ENCODE data around the gene PAK6. TPM values are rescaled to one million over a fixed set of nuclear protein-coding genes. Genes with fewer than 3 reads are reported as not detected.

The PAK6 gene
- total RNA-seq, 4 donors from 2014 or later = 0.72 to 1.5 TPM; not detected in 2

GRCh38 chr15:40297356-40297755, 58.5 kb downstream of the PAK6 start:
- no peak for DNase-seq (ENCODE audit: low spot score)
- no peak for ATAC-seq (ENCODE audit: low FRiP score)
- TF ChIP-seq CTCF (IDR thresholded peaks at IDR 0.05) = no peak

GRCh38 chr15:40298216-40298935, 59.5 kb downstream of the PAK6 start:
- no peak for TF ChIP-seq CTCF (IDR thresholded peaks at IDR 0.05)
- ATAC-seq (ENCODE audit: low FRiP score) (no peak), DNase-seq (ENCODE audit: low spot score) (no peak)

- DNase-seq (ENCODE audit: low spot score) (no peak), ATAC-seq (ENCODE audit: low FRiP score) (no peak)
- no peak for TF ChIP-seq CTCF (IDR thresholded peaks at IDR 0.05)
Observed at GRCh38 chr15:40300367-40300766, 61.5 kb downstream of the PAK6 start.

- TF ChIP-seq CTCF (IDR thresholded peaks at IDR 0.05) = no peak
- ATAC-seq (ENCODE audit: low FRiP score) (no peak), DNase-seq (ENCODE audit: low spot score) (no peak)
Observed at GRCh38 chr15:40300771-40301170, 61.9 kb downstream of the PAK6 start.

GRCh38 chr15:40301467-40302179, 62.8 kb downstream of the PAK6 start:
- TF ChIP-seq CTCF (IDR thresholded peaks at IDR 0.05) = no peak
- DNase-seq (ENCODE audit: low spot score) (no peak), ATAC-seq (ENCODE audit: low FRiP score) (no peak)

GRCh38 chr15:40302288-40302886, 63.5 kb downstream of the PAK6 start:
- no peak for TF ChIP-seq CTCF (IDR thresholded peaks at IDR 0.05)
- ATAC-seq (ENCODE audit: low FRiP score) = no peak
- no peak for DNase-seq (ENCODE audit: low spot score)

Data from omental fat pad (tissue), 4 donors.